HG02852 (cell line): ENCODE results near the gene FKBP6.
"Not testable (repeated sequence)": the region's sequence is repeated elsewhere in the genome, so short reads cannot be mapped to it uniquely, and the experiment has no call there.

ENCODE experiments used
- ATAC-seq: cut with Tn5 transposase; IDR thresholded peaks from one replicate; pipeline ENCODE4 v1.9.1; 2021; ENCODE audit warnings: mild to moderate bottlenecking, moderate library complexity; ENCODE audit not compliant: unreplicated experiment

The FKBP6 gene

DNA sequence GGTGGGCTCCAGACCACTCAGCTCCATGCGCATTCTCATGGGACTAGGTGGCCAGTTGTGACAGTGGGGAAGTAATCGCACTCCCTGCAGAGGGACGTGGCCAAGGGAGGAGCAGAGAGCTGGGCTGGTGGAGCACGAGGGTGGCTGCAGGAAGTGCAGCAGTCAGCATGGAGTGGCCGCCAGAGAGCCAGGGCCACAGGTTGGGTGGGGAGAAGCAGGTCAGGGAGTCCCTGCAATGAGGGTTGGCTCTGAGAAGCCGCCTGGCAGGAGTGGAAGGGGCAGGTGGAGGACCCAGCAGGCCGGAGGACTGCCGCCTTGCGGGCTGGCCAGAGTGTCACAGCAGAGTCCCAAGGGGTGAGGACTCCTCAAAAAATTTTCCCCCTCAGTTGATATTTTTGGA lies 26.2 kb downstream of the FKBP6 start:
- no peak for ATAC-seq

- no peak for ATAC-seq
Observed at GRCh38 chr7:73354821-73355220, 26.9 kb downstream of the FKBP6 start.

GRCh38 chr7:73356159-73356558 lies 28.2 kb downstream of the FKBP6 start:
- ATAC-seq, result no peak

- ATAC-seq, result no peak
Observed at GRCh38 chr7:73358590-73359275, 30.8 kb downstream of the FKBP6 start.

GRCh38 chr7:73359306-73359705 lies 31.3 kb downstream of the FKBP6 start:
- ATAC-seq, result no peak

DNA sequence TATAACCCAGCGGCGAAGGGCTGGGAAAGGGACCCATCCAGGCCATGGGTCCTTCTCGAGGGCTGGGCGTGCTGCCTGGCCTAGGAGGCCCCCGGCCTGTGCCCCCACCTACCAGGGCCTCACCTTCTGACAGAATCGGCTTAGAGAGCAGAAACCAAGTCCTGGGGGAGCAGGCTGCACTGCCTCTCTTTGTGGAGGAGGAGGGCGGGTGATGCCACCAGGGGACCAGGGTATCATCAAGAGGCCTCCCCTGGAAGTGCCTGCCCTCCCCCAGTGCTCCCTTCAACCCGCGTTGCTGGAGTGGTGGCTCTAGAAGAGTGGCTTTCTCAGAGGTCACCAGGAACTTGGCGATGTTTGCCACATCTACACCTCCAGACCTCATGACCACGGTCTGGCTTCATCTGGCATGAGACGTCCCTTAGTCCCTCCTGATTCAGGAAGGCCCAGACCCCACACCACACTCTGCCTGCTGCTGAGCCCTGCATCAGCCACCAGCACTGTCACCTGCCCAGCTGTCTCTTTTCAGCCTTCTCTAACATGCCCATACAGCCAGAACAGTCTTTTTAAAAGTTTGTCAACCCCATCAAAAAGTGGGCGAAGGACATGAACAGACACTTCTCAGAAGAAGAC lies 31.9 kb downstream of the FKBP6 start:
- no peak for ATAC-seq

- ATAC-seq, result not testable (repeated sequence)
Observed at GRCh38 chr7:73360590-73360989, 32.6 kb downstream of the FKBP6 start.

GRCh38 chr7:73363225-73364005 lies 35.5 kb downstream of the FKBP6 start:
- ATAC-seq, result no peak

- no peak for ATAC-seq
Observed at GRCh38 chr7:73364006-73364728, 36.2 kb downstream of the FKBP6 start.

GRCh38 chr7:73366127-73366526 lies 38.2 kb downstream of the FKBP6 start:
- no peak for ATAC-seq

- no peak for ATAC-seq
Observed at GRCh38 chr7:73366990-73367389, 39.0 kb downstream of the FKBP6 start.

GRCh38 chr7:73369009-73369408 lies 41.0 kb downstream of the FKBP6 start:
- ATAC-seq, result no peak

- no peak for ATAC-seq
Observed at GRCh38 chr7:73369622-73370021, 41.7 kb downstream of the FKBP6 start.

DNA sequence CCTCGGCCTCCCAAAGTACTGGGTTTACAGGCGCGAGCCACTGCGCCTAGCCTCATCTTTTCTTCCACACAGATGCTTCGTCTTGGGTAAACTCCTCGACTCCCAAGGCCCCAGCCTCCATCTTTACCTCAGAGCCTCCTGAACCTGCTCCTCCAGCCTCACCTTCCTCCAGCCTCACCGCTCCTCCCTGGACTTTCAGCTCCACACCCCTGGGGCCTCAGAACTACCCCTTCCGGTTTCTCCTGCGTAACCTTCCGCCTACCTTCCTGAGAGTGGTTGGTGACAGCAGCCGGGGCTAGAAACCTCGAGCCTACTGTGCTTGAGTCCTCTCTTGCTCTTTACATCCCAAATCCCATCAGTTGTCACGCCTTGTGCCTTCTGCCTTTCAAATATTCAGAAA lies 45.8 kb downstream of the FKBP6 start:
- no peak for ATAC-seq

- not testable (repeated sequence) for ATAC-seq
Observed at GRCh38 chr7:73376262-73376661, 48.3 kb downstream of the FKBP6 start.

- ATAC-seq, result no peak
Observed at GRCh38 chr7:73376671-73377412, 48.9 kb downstream of the FKBP6 start.

- ATAC-seq, result not testable (repeated sequence)
Observed at GRCh38 chr7:73377413-73378200, 49.6 kb downstream of the FKBP6 start.

DNA sequence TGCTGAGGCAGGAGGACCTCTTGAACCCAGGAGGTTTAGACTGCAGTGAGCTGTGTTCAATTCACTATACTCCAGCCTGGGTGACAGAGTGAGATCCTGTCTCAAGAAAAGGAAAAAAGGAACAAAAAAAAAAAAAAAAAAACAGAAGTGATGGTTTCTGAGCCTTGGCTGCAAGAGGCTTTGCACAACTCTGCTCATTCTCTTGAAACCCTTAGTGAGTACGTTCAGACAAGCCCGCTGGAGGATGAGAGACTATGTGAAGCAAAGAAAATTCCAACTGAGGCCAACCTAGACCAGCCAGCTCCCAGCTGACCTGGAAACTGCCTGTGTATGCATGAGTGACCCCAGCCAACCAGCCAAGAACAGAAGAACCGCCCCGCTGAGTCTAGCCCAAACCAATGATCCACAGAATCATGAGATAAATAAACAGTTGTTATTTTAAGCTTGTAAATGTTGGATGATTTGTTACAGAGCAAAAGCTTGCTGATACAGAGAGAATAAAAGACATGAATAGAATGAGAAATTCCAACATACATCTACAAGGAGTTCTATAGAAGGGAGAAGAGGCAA lies 55.1 kb downstream of the FKBP6 start:
- ATAC-seq, result no peak

DNA sequence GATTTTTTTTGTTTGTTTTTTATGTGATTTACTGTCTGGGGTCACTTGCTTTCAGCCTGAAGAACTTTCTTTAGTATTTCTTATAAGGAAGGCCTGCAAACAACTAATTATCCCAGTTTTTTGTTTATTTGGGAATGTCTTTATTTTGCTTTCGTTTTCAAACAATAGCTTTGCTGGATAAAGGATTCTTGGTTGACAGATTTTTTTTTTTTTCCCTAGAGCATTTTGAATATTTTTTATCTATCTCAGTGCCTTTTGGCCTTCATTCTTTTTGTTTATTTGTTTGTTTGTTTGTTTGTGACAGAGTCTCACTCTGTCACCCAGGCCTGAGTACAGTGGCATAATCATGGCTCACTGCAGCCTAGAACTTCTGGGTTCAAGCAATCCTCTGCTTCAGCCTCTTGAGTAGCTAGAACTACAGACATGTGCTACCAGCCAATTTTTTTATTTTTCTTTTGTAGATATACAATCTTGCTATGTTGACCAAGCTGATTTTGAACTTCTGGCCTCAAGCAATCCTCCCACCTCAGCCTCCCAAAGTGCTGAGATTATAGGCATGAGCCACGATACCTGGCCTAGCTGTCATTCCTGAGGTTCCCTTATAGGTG lies 59.4 kb downstream of the FKBP6 start:
- no peak for ATAC-seq
